H9 (cell line): ENCODE results near the gene PHAF1. TPM values are rescaled to one million over a fixed set of nuclear protein-coding genes. Genes with fewer than 3 reads are reported as not detected.

Source experiments
- DNase-seq: peaks from one replicate; pipeline ENCODE4 v3.0.0-alpha.2; 2017
- H2AFZ ChIP-seq: one replicate; pipeline ENCODE4 v1.6.1; 2013; ENCODE audit warnings: mild to moderate bottlenecking, low read length, control low read depth, moderate library complexity
- H2AK5ac ChIP-seq: 2 replicates; pipeline ENCODE4 v1.6.1; 2013; ENCODE audit warnings: low read length, control low read depth, mixed read lengths; ENCODE audit not compliant: insufficient read length
- H2BK120ac ChIP-seq: one replicate; pipeline ENCODE4 v1.6.1; 2013; ENCODE audit warnings: low read depth, mild to moderate bottlenecking, low read length, control low read depth, inconsistent platforms; ENCODE audit not compliant: poor library complexity, severe bottlenecking
- H2BK12ac ChIP-seq: 2 replicates; pipeline ENCODE4 v1.6.1; 2013; ENCODE audit warnings: low read length, control low read depth, mixed read lengths, low read depth; ENCODE audit not compliant: insufficient read length
- H2BK15ac ChIP-seq: 2 replicates; pipeline ENCODE4 v1.6.1; 2013; ENCODE audit warnings: low read depth, low read length, control low read depth
- H2BK20ac ChIP-seq: one replicate; pipeline ENCODE4 v1.6.1; 2013; ENCODE audit warnings: low read depth, mild to moderate bottlenecking, low read length, control low read depth, inconsistent platforms; ENCODE audit not compliant: poor library complexity, severe bottlenecking
- H2BK5ac ChIP-seq: 2 replicates; pipeline ENCODE4 v1.6.1; 2013; ENCODE audit warnings: low read length, control low read depth, mixed read lengths; ENCODE audit not compliant: insufficient read length
- H3K14ac ChIP-seq: 2 replicates; pipeline ENCODE4 v1.6.1; 2013; ENCODE audit warnings: low read length, control low read depth; ENCODE audit not compliant: insufficient read depth
- H3K18ac ChIP-seq: 2 replicates; pipeline ENCODE4 v1.6.1; 2013; ENCODE audit warnings: low read depth, mild to moderate bottlenecking, mixed read lengths, low read length, control low read depth; ENCODE audit not compliant: insufficient read length
- H3K23ac ChIP-seq: 2 replicates; pipeline ENCODE4 v1.6.1; 2013; ENCODE audit warnings: low read length, control low read depth, mixed read lengths, low read depth; ENCODE audit not compliant: insufficient read length
- H3K23me2 ChIP-seq: 2 replicates; pipeline ENCODE4 v1.6.1; 2013; ENCODE audit warnings: low read depth, mild to moderate bottlenecking, mixed read lengths, low read length, control low read depth; ENCODE audit not compliant: insufficient read length, poor library complexity, severe bottlenecking
- H3K27ac ChIP-seq: 2 replicates; pipeline ENCODE4 v1.5.1; 2013; ENCODE audit warnings: low read length, control low read depth, mixed read lengths, low read depth; ENCODE audit not compliant: insufficient read length
- H3K27me3 ChIP-seq: 2 replicates; pipeline ENCODE4 v1.6.1; 2013; ENCODE audit warnings: low read length, control low read depth, inconsistent platforms; ENCODE audit not compliant: insufficient read depth
- H3K4ac ChIP-seq: 2 replicates; pipeline ENCODE4 v1.6.1; 2013; ENCODE audit warnings: low read depth, mild to moderate bottlenecking, control low read depth, inconsistent platforms, low read length, moderate library complexity
- H3K4me1 ChIP-seq: 2 replicates; pipeline ENCODE4 v1.6.1; 2013; ENCODE audit warnings: low read length, control low read depth, inconsistent platforms; ENCODE audit not compliant: insufficient read depth
- H3K4me2 ChIP-seq: 2 replicates; pipeline ENCODE4 v1.6.1; 2013; ENCODE audit warnings: low read length, control low read depth, mixed read lengths; ENCODE audit not compliant: insufficient read length, insufficient read depth
- H3K56ac ChIP-seq: 2 replicates; pipeline ENCODE4 v1.6.1; 2013; ENCODE audit warnings: low read depth, mild to moderate bottlenecking, mixed read lengths, low read length, control low read depth; ENCODE audit not compliant: insufficient read length
- H3K79me1 ChIP-seq: 2 replicates; pipeline ENCODE4 v1.6.1; 2013; ENCODE audit warnings: low read depth, mild to moderate bottlenecking, moderate library complexity, low read length, control low read depth, inconsistent platforms; ENCODE audit not compliant: insufficient read depth, poor library complexity, severe bottlenecking
- H3K79me2 ChIP-seq: 2 replicates; pipeline ENCODE4 v1.6.1; 2013; ENCODE audit warnings: low read length, control low read depth, inconsistent platforms; ENCODE audit not compliant: insufficient read depth
- H3K9ac ChIP-seq: 2 replicates; pipeline ENCODE4 v1.6.1; 2013; ENCODE audit warnings: low read length, control low read depth, mixed read lengths; ENCODE audit not compliant: insufficient read length; ENCODE audit errors: extremely low read depth
- H3K9me3 ChIP-seq: one replicate; pipeline ENCODE4 v1.6.1; 2013; ENCODE audit warnings: low read depth, low read length, inconsistent platforms; ENCODE audit not compliant: control insufficient read depth
- H3T11ph ChIP-seq: one replicate; pipeline ENCODE4 v1.6.1; 2013; ENCODE audit warnings: mild to moderate bottlenecking, low read length, control low read depth, inconsistent platforms
- H4K20me1 ChIP-seq: one replicate; pipeline ENCODE4 v1.6.1; 2013; ENCODE audit not compliant: control insufficient read depth, insufficient read length, insufficient read depth
- H4K5ac ChIP-seq: 2 replicates; pipeline ENCODE4 v1.6.1; 2013; ENCODE audit warnings: low read depth, mild to moderate bottlenecking, mixed read lengths, low read length, control low read depth; ENCODE audit not compliant: insufficient read length
- H4K8ac ChIP-seq: replicated peaks from 2 replicates; pipeline ENCODE4 v1.6.1; 2013; ENCODE audit warnings: low read length, control low read depth, mixed read lengths, low read depth; ENCODE audit not compliant: insufficient read length
- H4K91ac ChIP-seq: 2 replicates; pipeline ENCODE4 v1.6.1; 2013; ENCODE audit warnings: low read depth, mild to moderate bottlenecking, moderate library complexity, mixed read lengths, low read length, control low read depth; ENCODE audit not compliant: insufficient read length
- H3K27ac Mint-ChIP-seq, 3 experiments: 2 replicates in 2 of 3; 3 replicates in 1 of 3; pipeline ENCODE4 v1.8.0; 2020 to 2021; ENCODE audit warnings: mixed read lengths in 3 of 3, mild to moderate bottlenecking in 1 of 3, moderate library complexity in 1 of 3
- H3K27me3 Mint-ChIP-seq: 2 replicates; pipeline ENCODE4 v1.8.0; 2021; ENCODE audit warnings: low read depth, mild to moderate bottlenecking, moderate library complexity, mixed read lengths
- H3K36me3 Mint-ChIP-seq, 3 experiments: 2 replicates in 2 of 3; 3 replicates in 1 of 3; pipeline ENCODE4 v1.8.0; 2020 to 2021; ENCODE audit warnings: low read depth in 3 of 3, mixed read lengths in 3 of 3; ENCODE audit not compliant: insufficient read depth in 1 of 3
- H3K4me1 Mint-ChIP-seq, 2 experiments: 2 replicates each; pipeline ENCODE4 v1.8.0; 2020; ENCODE audit warnings: mixed read lengths in 2 of 2
- H3K4me3 Mint-ChIP-seq, 2 experiments: 2 replicates in 1 of 2; 3 replicates in 1 of 2; pipeline ENCODE4 v1.8.0; 2020 to 2021; ENCODE audit warnings: mild to moderate bottlenecking in 2 of 2, mixed read lengths in 2 of 2, moderate library complexity in 1 of 2
- H3K9me3 Mint-ChIP-seq, 2 experiments: 2 replicates in 1 of 2; 3 replicates in 1 of 2; pipeline ENCODE4 v1.8.0; 2020; ENCODE audit warnings: mild to moderate bottlenecking in 2 of 2, mixed read lengths in 2 of 2, moderate library complexity in 1 of 2
- CTCF ChIP-seq: fragments of 200-600 bp; sonication (generic); conservative IDR thresholded peaks from 3 replicates; pipeline ENCODE4 v1.8.0; 2021; ENCODE audit warnings: antibody characterized with exemption, mild to moderate bottlenecking
- WGBS: extraction: QIAGEN DNeasy Blood & Tissue Kit; methylation state at CpG from one replicate; pipeline ENCODE4 v1.1.7; 2013; ENCODE audit warnings: missing lambda C conversion rate, low lambda C conversion rate, mixed read lengths; ENCODE audit not compliant: insufficient read length; ENCODE audit errors: extremely low coverage; 5-methylcytosine and 5-hydroxymethylcytosine counted together
- total RNA-seq: library from RNA; stranded (reverse); gene quantifications from 2 replicates; pipeline ENCODE4 v1.2.1, GENCODE V29; 2021

Gene PHAF1
- total RNA-seq, 1 experiment from 2014 or later = 18.8 TPM

GRCh38 chr16:67157106-67157748 lies 47.5 kb downstream of the PHAF1 start:
- TF ChIP-seq CTCF = no peak
- Histone ChIP-seq H2BK120ac (no peak overlapping the region), H3K9ac (no peak overlapping the region), H3K79me1 (no peaks in the 10 kb centered on the region), H3K9me3 (no peaks in the 10 kb centered on the region), H2BK20ac (no peak overlapping the region), H3K56ac (no peak overlapping the region), H2BK5ac (no peak overlapping the region), H3K27ac (no peak overlapping the region), H4K20me1 (no peaks in the 10 kb centered on the region), H3K18ac (no peak overlapping the region), H3K4me1 (no peaks in the 10 kb centered on the region), H3K23ac (no peak overlapping the region), H4K8ac (no peak overlapping the region), H3K4ac (no peak overlapping the region), H3K27me3 (peaks cover 87% of the 10 kb centered on the region), H2AFZ (no peak overlapping the region), H4K5ac (no peak overlapping the region), H3T11ph (no peak overlapping the region), H2BK15ac (no peak overlapping the region), H3K23me2 (peaks cover 20% of the 10 kb centered on the region), H3K14ac (no peak overlapping the region), H2BK12ac (no peak overlapping the region), H2AK5ac (no peak overlapping the region), H3K4me2 (no peak overlapping the region), H3K79me2 (no peaks in the 10 kb centered on the region), H4K91ac (no peak overlapping the region)
- H3K9me3 Mint-ChIP-seq = peaks cover 0 to 9% of the 10 kb centered on the region in 2 experiments; a peak in 2 of 5 replicates
- H3K36me3 Mint-ChIP-seq = no peaks in the 10 kb centered on the region; a peak in 1 of 7 replicates
- H3K27ac Mint-ChIP-seq = no peak overlapping the region
- H3K4me3 Mint-ChIP-seq = no peak overlapping the region
- no CpG with 5 or more reads among the region's 7 CpGs for WGBS
- no peak for DNase-seq
- peaks cover 7 to 15% of the 10 kb centered on the region in 2 experiments; a peak in 3 of 4 replicates for H3K4me1 Mint-ChIP-seq
- peaks cover 100% of the 10 kb centered on the region for H3K27me3 Mint-ChIP-seq
